H1 (cell line): Measurements from ENCODE around the gene SAMM50. TPM values are rescaled to one million over a fixed set of nuclear protein-coding genes. Genes with fewer than 3 reads are reported as not detected.

ENCODE experiments used
- CTCF ChIA-PET: fragments of 300-600 bp; sonication (Branson Sonifier 250); formaldehyde crosslinking; loops from one replicate; lab custom pipeline; 2021; ENCODE audit not compliant: partially characterized antibody; lab: Charles Lee
- POLR2A ChIA-PET: fragments of 300-600 bp; sonication (Branson Sonifier 250); formaldehyde crosslinking; loops from one replicate; lab custom pipeline; 2021; ENCODE audit warnings: inconsistent platforms; ENCODE audit not compliant: partially characterized antibody; lab: Charles Lee
- DNase-seq, 2 experiments: peaks; one replicate each; pipeline versions ENCODE4 v3.0.0 to v3.0.0-alpha.2; 2010 to 2022; ENCODE audit warnings: low spot score in 2 of 2, low read depth in 1 of 2, mixed read lengths in 1 of 2
- FAIRE-seq: peaks from 2 replicates; lab custom pipeline; 2011; peaks lifted over from hg19 to GRCh38; lab: Jason Lieb, UNC
- H2AFZ ChIP-seq: 2 replicates; pipeline ENCODE4 v1.8.1; 2012; ENCODE audit warnings: low read length, inconsistent platforms
- H2AK5ac ChIP-seq: 2 replicates; pipeline ENCODE4 v1.6.1; 2013; ENCODE audit warnings: low read depth, low read length
- H2BK120ac ChIP-seq: replicated peaks from 2 replicates; pipeline ENCODE3; 2013; ENCODE audit warnings: low read depth, low read length, inconsistent platforms
- H2BK12ac ChIP-seq: 2 replicates; pipeline ENCODE4 v1.6.1; 2013; ENCODE audit warnings: low read depth, low read length
- H2BK15ac ChIP-seq: 2 replicates; pipeline ENCODE4 v1.6.1; 2013; ENCODE audit warnings: low read length
- H2BK20ac ChIP-seq: 2 replicates; pipeline ENCODE4 v1.6.1; 2013; ENCODE audit warnings: low read length
- H2BK5ac ChIP-seq: 2 replicates; pipeline ENCODE4 v1.6.1; 2013; ENCODE audit warnings: low read depth, low read length
- H3K14ac ChIP-seq: 2 replicates; pipeline ENCODE4 v1.6.1; 2013; ENCODE audit warnings: inconsistent platforms; ENCODE audit not compliant: insufficient read length
- H3K18ac ChIP-seq: 2 replicates; pipeline ENCODE4 v1.6.1; 2013; ENCODE audit warnings: low read length; ENCODE audit errors: extremely low read depth
- H3K23ac ChIP-seq: 2 replicates; pipeline ENCODE4 v1.6.1; 2013; ENCODE audit warnings: inconsistent platforms; ENCODE audit not compliant: insufficient read length
- H3K23me2 ChIP-seq: 2 replicates; pipeline ENCODE4 v1.6.1; 2013; ENCODE audit warnings: low read depth, low read length
- H3K27ac ChIP-seq: 2 replicates; pipeline ENCODE4 v1.6.1; 2011; ENCODE audit warnings: low read depth, low read length, inconsistent platforms
- H3K27me3 ChIP-seq, 4 experiments: replicated peaks in 1 of 4; 1 replicate in 1 of 4; 2 replicates in 3 of 4; pipeline versions ENCODE4 v1.6.1 to v1.8.1; 2011 to 2013; ENCODE audit warnings: low read length in 3 of 4, mild to moderate bottlenecking in 3 of 4, inconsistent platforms in 2 of 4, mixed read lengths in 2 of 4, moderate library complexity in 1 of 4; ENCODE audit not compliant: control insufficient read depth in 3 of 4, insufficient read depth in 3 of 4; ENCODE audit errors: extremely low read depth in 1 of 4
- H3K36me3 ChIP-seq, 4 experiments: 2 replicates each; pipeline versions ENCODE4 v1.6.1 to v1.8.1; 2011 to 2013; ENCODE audit warnings: mild to moderate bottlenecking in 4 of 4, low read length in 3 of 4, moderate library complexity in 2 of 4, control low read depth in 1 of 4, inconsistent platforms in 1 of 4; ENCODE audit not compliant: insufficient read depth in 4 of 4, control insufficient read depth in 2 of 4
- H3K4ac ChIP-seq: replicated peaks from 2 replicates; pipeline ENCODE3; 2013; ENCODE audit warnings: low read length, low read depth, mixed read lengths, inconsistent platforms; ENCODE audit not compliant: insufficient read length
- H3K4me1 ChIP-seq, 4 experiments: replicated peaks in 1 of 4; 1 replicate in 1 of 4; 2 replicates in 3 of 4; pipeline versions ENCODE4 v1.6.1 to v1.8.1; 2011 to 2013; ENCODE audit warnings: low read length in 3 of 4, inconsistent platforms in 2 of 4, mixed read lengths in 1 of 4; ENCODE audit not compliant: insufficient read depth in 4 of 4, control insufficient read depth in 3 of 4
- H3K4me2 ChIP-seq, 2 experiments: 2 replicates each; pipeline versions ENCODE4 v1.6.1 to v1.8.1; 2011 to 2013; ENCODE audit warnings: low read depth in 2 of 2, low read length in 2 of 2, control low read depth in 1 of 2, inconsistent platforms in 1 of 2, mild to moderate bottlenecking in 1 of 2; ENCODE audit not compliant: insufficient read depth in 1 of 2
- H3K4me3 ChIP-seq, 4 experiments: fragments of 200-600, 300-600 bp in 1 of 4; sonication (generic), shearing (Covaris generic), sonication (Bioruptor Twin) in 1 of 4; 2 replicates each; pipeline versions ENCODE4 v1.5.1 to v1.8.1; 2011 to 2016; ENCODE audit warnings: low read length in 4 of 4, low read depth in 3 of 4, control low read depth in 2 of 4, inconsistent platforms in 2 of 4, mild to moderate bottlenecking in 2 of 4, mixed read lengths in 1 of 4, moderate library complexity in 1 of 4; ENCODE audit not compliant: insufficient read depth in 2 of 4; ENCODE audit errors: extremely low read depth in 1 of 4
- H3K56ac ChIP-seq: replicated peaks from 2 replicates; pipeline ENCODE3; 2013; ENCODE audit warnings: low read depth, mild to moderate bottlenecking, mixed read lengths, low read length, inconsistent platforms; ENCODE audit not compliant: insufficient read length
- H3K79me1 ChIP-seq: 2 replicates; pipeline ENCODE4 v1.6.1; 2013; ENCODE audit warnings: low read depth, low read length, control low read depth
- H3K79me2 ChIP-seq, 2 experiments: 2 replicates each; pipeline versions ENCODE4 v1.6.1 to v1.8.1; 2012 to 2013; ENCODE audit warnings: low read length in 2 of 2, mild to moderate bottlenecking in 2 of 2, inconsistent platforms in 1 of 2; ENCODE audit not compliant: insufficient read depth in 2 of 2, control insufficient read depth in 1 of 2
- H3K9ac ChIP-seq, 4 experiments: replicated peaks in 1 of 4; 1 replicate in 1 of 4; 2 replicates in 3 of 4; pipeline versions ENCODE4 v1.6.1 to v1.8.1; 2011 to 2013; ENCODE audit warnings: low read depth in 3 of 4, low read length in 3 of 4, control low read depth in 2 of 4, mild to moderate bottlenecking in 2 of 4, moderate library complexity in 2 of 4, inconsistent platforms in 1 of 4; ENCODE audit errors: extremely low read depth in 1 of 4
- H3K9me3 ChIP-seq, 2 experiments: 2 replicates each; pipeline versions ENCODE4 v1.6.1 to v1.8.1; 2012 to 2013; ENCODE audit warnings: mild to moderate bottlenecking in 2 of 2, moderate library complexity in 2 of 2, control low read depth in 1 of 2, inconsistent platforms in 1 of 2, low read depth in 1 of 2, low read length in 1 of 2, mixed read lengths in 1 of 2; ENCODE audit not compliant: insufficient read depth in 2 of 2
- H4K20me1 ChIP-seq, 2 experiments: replicated peaks in 1 of 2; 2 replicates each; pipeline versions ENCODE3 to v1.8.1; 2011 to 2013; ENCODE audit warnings: inconsistent platforms in 2 of 2, low read length in 2 of 2, mild to moderate bottlenecking in 1 of 2; ENCODE audit not compliant: insufficient read depth in 2 of 2, control insufficient read depth in 1 of 2
- H4K5ac ChIP-seq: 2 replicates; pipeline ENCODE4 v1.6.1; 2013; ENCODE audit warnings: low read length, low read depth, mixed read lengths, inconsistent platforms; ENCODE audit not compliant: insufficient read length
- H4K8ac ChIP-seq: 2 replicates; pipeline ENCODE4 v1.8.0; 2013; ENCODE audit warnings: mild to moderate bottlenecking, moderate library complexity, low read length, inconsistent platforms; ENCODE audit not compliant: insufficient read depth; ENCODE audit errors: extremely low read depth
- H4K91ac ChIP-seq: replicated peaks from 2 replicates; pipeline ENCODE3; 2013; ENCODE audit warnings: low read length, mixed read lengths, inconsistent platforms; ENCODE audit not compliant: insufficient read length
- KDM4A ChIP-seq: IDR thresholded peaks from one replicate; pipeline ENCODE4 v1.7.1; 2012; ENCODE audit warnings: low read depth, mild to moderate bottlenecking, moderate library complexity, low read length, inconsistent platforms; ENCODE audit not compliant: severe bottlenecking
- WGBS, 2 experiments: shearing (Covaris generic) in 1 of 2; methylation state at CpG; one replicate each; pipeline versions ENCODE4 v1.1.6 to v1.1.7; 2013 to 2015; ENCODE audit warnings: low lambda C conversion rate in 2 of 2, mixed read lengths in 2 of 2, inconsistent platforms in 1 of 2, low coverage in 1 of 2, missing lambda C conversion rate in 1 of 2; ENCODE audit not compliant: insufficient replicate concordance in 2 of 2, insufficient coverage in 1 of 2, insufficient read length in 1 of 2; ENCODE audit errors: extremely low coverage in 1 of 2, missing lambda C conversion rate in 1 of 2; 5-methylcytosine and 5-hydroxymethylcytosine counted together
- polyA plus RNA-seq, 7 experiments: library from polyadenylated mRNA; depleted of rRNA in 3 of 7; stranded (reverse) in 5 of 7; unstranded in 2 of 7; fragments of >200 nt in 5 of 7; fragments of 200-250 nt in 2 of 7; gene quantifications; 1 replicate in 5 of 7; 2 replicates in 1 of 7; 4 replicates in 1 of 7; pipeline versions ENCODE4 v1.2.1 to v1.2.3, GENCODE V29; 2011 to 2013; ENCODE audit warnings: missing spikeins in 2 of 7, mixed read lengths in 2 of 7
- total RNA-seq: library from RNA; stranded (reverse); fragmentation: NEBNext Ultra II Directional; extraction: Animal tissue kit (Norgen Biotek cat#: 25700); gene quantifications from 2 replicates; pipeline ENCODE4 v1.2.1, GENCODE V29; 2021
- TF ChIP-seq, protein P1 (sequence below), 3 experiments: IDR thresholded peaks; 1 replicate in 2 of 3; 2 replicates in 1 of 3; pipeline versions ENCODE4 v1.5.1 to v1.6.1; 2011; ENCODE audit warnings: low read length in 3 of 3, mild to moderate bottlenecking in 3 of 3, inconsistent platforms in 2 of 3, low read depth in 1 of 3, moderate library complexity in 1 of 3; ENCODE audit not compliant: insufficient read depth in 1 of 3; ENCODE audit errors: control extremely low read depth in 1 of 3

Gene SAMM50
- total and polyA plus RNA-seq, 2 of the 8 experiments (the other 6 are each of a cell fraction or from before 2014, with no cell fraction given), result 45.4 to 70.3 TPM

DNA sequence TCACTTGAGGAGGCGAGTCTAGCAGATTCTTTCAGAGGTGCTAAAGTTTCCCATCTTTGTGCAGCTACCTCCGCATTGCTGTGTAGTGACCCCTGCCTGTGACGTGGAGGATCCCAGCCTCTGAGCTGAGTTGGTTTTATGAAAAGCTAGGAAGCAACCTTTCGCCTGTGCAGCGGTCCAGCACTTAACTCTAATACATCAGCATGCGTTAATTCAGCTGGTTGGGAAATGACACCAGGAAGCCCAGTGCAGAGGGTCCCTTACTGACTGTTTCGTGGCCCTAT lies 8.9 kb upstream of the SAMM50 start:
- Histone ChIP-seq H3K36me3 (peaks cover 10 to 29% (median 20%) of the 10 kb centered on the region in 4 experiments; a peak in 6 of 8 replicates), H2BK12ac (no peak overlapping the region), H4K20me1 (peaks cover 1 to 13% of the 10 kb centered on the region in 2 experiments), H3K23me2 (no peaks in the 10 kb centered on the region), H3K18ac (no peak overlapping the region), H3K4me2 (no peak overlapping the region), H4K8ac (no peak overlapping the region), H3K27ac (no peak overlapping the region), H2AFZ (no peak overlapping the region), H3K14ac (no peak overlapping the region), H2BK5ac (no peak overlapping the region), H4K91ac (no peak overlapping the region), H3K23ac (no peak overlapping the region), H3K4me3 (no peak overlapping the region), H2BK15ac (no peak overlapping the region), H2BK20ac (no peak overlapping the region), H3K4me1 (no peaks in the 10 kb centered on the region), H3K79me1 (no peaks in the 10 kb centered on the region), H3K27me3 (no peaks in the 10 kb centered on the region), H2BK120ac (no peak overlapping the region), H3K4ac (no peak overlapping the region), H3K9me3 (no peaks in the 10 kb centered on the region), H4K5ac (no peak overlapping the region), H3K79me2 (no peaks in the 10 kb centered on the region), H3K56ac (no peak overlapping the region), H3K9ac (no peak overlapping the region), H2AK5ac (no peak overlapping the region)
- CTCF ChIA-PET, result interaction anchor here (0.7 to 3.4 kb wide), 32 partner anchors 8 to 423 kb away, joined by 3 to 32 read pairs (median 4); partner anchors contain the start of genes PNPLA3 and SAMM50
- FAIRE-seq, result no peak
- no peak for DNase-seq
- WGBS, 2 experiments, result 89% methylated on average over 7 of the region's 7 CpGs; no CpG with 5 or more reads in 1 of the 2 experiments
- no peak for TF ChIP-seq KDM4A
- TF ChIP-seq, protein P1, sequence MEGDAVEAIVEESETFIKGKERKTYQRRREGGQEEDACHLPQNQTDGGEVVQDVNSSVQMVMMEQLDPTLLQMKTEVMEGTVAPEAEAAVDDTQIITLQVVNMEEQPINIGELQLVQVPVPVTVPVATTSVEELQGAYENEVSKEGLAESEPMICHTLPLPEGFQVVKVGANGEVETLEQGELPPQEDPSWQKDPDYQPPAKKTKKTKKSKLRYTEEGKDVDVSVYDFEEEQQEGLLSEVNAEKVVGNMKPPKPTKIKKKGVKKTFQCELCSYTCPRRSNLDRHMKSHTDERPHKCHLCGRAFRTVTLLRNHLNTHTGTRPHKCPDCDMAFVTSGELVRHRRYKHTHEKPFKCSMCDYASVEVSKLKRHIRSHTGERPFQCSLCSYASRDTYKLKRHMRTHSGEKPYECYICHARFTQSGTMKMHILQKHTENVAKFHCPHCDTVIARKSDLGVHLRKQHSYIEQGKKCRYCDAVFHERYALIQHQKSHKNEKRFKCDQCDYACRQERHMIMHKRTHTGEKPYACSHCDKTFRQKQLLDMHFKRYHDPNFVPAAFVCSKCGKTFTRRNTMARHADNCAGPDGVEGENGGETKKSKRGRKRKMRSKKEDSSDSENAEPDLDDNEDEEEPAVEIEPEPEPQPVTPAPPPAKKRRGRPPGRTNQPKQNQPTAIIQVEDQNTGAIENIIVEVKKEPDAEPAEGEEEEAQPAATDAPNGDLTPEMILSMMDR (IDR thresholded peaks at IDR 0.05; ENCODE audit: control extremely low read depth in 1 of 3, insufficient read depth in 1 of 3, low read depth in 1 of 3, low read length in 3 of 3), result peak in 2 of 3 experiments; percentile 3 to 11; a peak in 1 of 4 replicates
- POLR2A ChIA-PET, result interaction anchor here (0.6 to 1.4 kb wide), 6 partner anchors 9 to 656 kb away, joined by 3 to 5 read pairs (median 4); partner anchors contain the start of genes PNPLA3 and SAMM50
